Hepatocyte (in vitro differentiated cells): ENCODE measurements around the gene DEPDC5.

Experiments
- EZH2phosphoT487 ChIP-seq: fragments of 200-600 bp; sonication (generic); IDR thresholded peaks from one replicate; pipeline ENCODE4 v1.6.1; 2018; ENCODE audit warnings: antibody characterized with exemption, mild to moderate bottlenecking, low read depth, moderate library complexity; ENCODE audit not compliant: unreplicated experiment, severe bottlenecking
- TF ChIP-seq, protein P1 (sequence below): fragments of 200-600 bp; sonication (generic); IDR thresholded peaks from 2 replicates; pipeline ENCODE4 v1.5.1; 2016; ENCODE audit warnings: antibody characterized with exemption, mild to moderate bottlenecking; ENCODE audit not compliant: poor library complexity

- TF ChIP-seq, protein P1, sequence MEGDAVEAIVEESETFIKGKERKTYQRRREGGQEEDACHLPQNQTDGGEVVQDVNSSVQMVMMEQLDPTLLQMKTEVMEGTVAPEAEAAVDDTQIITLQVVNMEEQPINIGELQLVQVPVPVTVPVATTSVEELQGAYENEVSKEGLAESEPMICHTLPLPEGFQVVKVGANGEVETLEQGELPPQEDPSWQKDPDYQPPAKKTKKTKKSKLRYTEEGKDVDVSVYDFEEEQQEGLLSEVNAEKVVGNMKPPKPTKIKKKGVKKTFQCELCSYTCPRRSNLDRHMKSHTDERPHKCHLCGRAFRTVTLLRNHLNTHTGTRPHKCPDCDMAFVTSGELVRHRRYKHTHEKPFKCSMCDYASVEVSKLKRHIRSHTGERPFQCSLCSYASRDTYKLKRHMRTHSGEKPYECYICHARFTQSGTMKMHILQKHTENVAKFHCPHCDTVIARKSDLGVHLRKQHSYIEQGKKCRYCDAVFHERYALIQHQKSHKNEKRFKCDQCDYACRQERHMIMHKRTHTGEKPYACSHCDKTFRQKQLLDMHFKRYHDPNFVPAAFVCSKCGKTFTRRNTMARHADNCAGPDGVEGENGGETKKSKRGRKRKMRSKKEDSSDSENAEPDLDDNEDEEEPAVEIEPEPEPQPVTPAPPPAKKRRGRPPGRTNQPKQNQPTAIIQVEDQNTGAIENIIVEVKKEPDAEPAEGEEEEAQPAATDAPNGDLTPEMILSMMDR, result no peak
- no peak for TF ChIP-seq EZH2phosphoT487
Observed at GRCh38 chr22:31843526-31843925, 89.7 kb downstream of the DEPDC5 start.
